HepG2 (cell line): Measurements from ENCODE around the gene OVOL3. TPM values are rescaled to one million over a fixed set of nuclear protein-coding genes. Genes with fewer than 3 reads are reported as not detected.

Experiments
- ADNP ChIP-seq: sonication (generic); formaldehyde crosslinking; IDR thresholded peaks from 2 replicates; pipeline ENCODE4 v1.4.0; 2020; ENCODE audit warnings: missing genetic modification reagents
- CREB1 ChIP-seq, 2 experiments: fragments of 450-650 bp in 1 of 2; IDR thresholded peaks; 2 replicates each; pipeline ENCODE4 v1.6.1; 2016 to 2017; ENCODE audit warnings: control low read depth in 1 of 2, mild to moderate bottlenecking in 1 of 2, missing compliant biosample characterization in 1 of 2, missing genetic modification characterization in 1 of 2
- GFI1 ChIP-seq: sonication (generic); formaldehyde crosslinking; IDR thresholded peaks from 2 replicates; pipeline ENCODE4 v1.5.0; 2020; ENCODE audit warnings: missing genetic modification reagents, mild to moderate bottlenecking, borderline replicate concordance
- MED1 ChIP-seq: sonication (generic); formaldehyde crosslinking; IDR thresholded peaks from 2 replicates; pipeline ENCODE4 v1.4.0; 2020; ENCODE audit warnings: missing genetic modification reagents
- MIER2 ChIP-seq: IDR thresholded peaks from 2 replicates; pipeline ENCODE4 v1.6.1; 2016; ENCODE audit warnings: missing biosample characterization, missing genetic modification reagents
- PHF8 ChIP-seq: sonication (generic); formaldehyde crosslinking; IDR thresholded peaks from 2 replicates; pipeline ENCODE4 v1.5.0; 2020; ENCODE audit warnings: missing genetic modification reagents
- ZNF232 ChIP-seq: sonication (generic); formaldehyde crosslinking; IDR thresholded peaks from 2 replicates; pipeline ENCODE4 v1.4.0; 2020; ENCODE audit warnings: missing genetic modification reagents, borderline replicate concordance
- ZNF446 ChIP-seq: sonication (generic); formaldehyde crosslinking; IDR thresholded peaks from 2 replicates; pipeline ENCODE4 v1.5.0; 2020; ENCODE audit warnings: mild to moderate bottlenecking, missing genetic modification reagents
- ZNF451 ChIP-seq: sonication (generic); formaldehyde crosslinking; IDR thresholded peaks from 2 replicates; pipeline ENCODE4 v1.5.0; 2020; ENCODE audit warnings: mild to moderate bottlenecking, missing genetic modification reagents
- ZNF792 ChIP-seq: IDR thresholded peaks from 2 replicates; pipeline ENCODE4 v1.6.1; 2016
- ZSCAN30 ChIP-seq: sonication (generic); formaldehyde crosslinking; IDR thresholded peaks from 2 replicates; pipeline ENCODE4 v1.5.0; 2020; ENCODE audit warnings: mild to moderate bottlenecking, missing genetic modification reagents
- polyA plus RNA-seq, 8 experiments: library from polyadenylated mRNA; depleted of rRNA in 3 of 8; stranded (reverse) in 7 of 8; unstranded in 1 of 8; fragments of >200 nt; fragmentation: Illumina TruSeq in 4 of 8; extraction: Trizol in 4 of 8; gene quantifications; 2 replicates each; pipeline versions ENCODE4 v1.2.1 to v1.2.3, GENCODE V29; 2011 to 2016; ENCODE audit warnings: low read depth in 4 of 8, missing spikeins in 1 of 8, mixed read lengths in 1 of 8; ENCODE audit not compliant: insufficient read depth in 1 of 8
- total RNA-seq, 5 experiments: library from RNA; depleted of rRNA; stranded (reverse); fragments of >200 nt; fragmentation: Illumina TruSeq; extraction: Trizol; gene quantifications; 2 replicates each; pipeline ENCODE4 v1.2.3, GENCODE V29; 2016; ENCODE audit warnings: low read depth in 1 of 5
- TF ChIP-seq, protein P1 (sequence below): sonication (generic); formaldehyde crosslinking; IDR thresholded peaks from 2 replicates; pipeline ENCODE4 v1.4.0; 2020; ENCODE audit warnings: missing genetic modification reagents
- TF ChIP-seq, protein P2 (sequence below): sonication (generic); formaldehyde crosslinking; IDR thresholded peaks from 2 replicates; pipeline ENCODE4 v1.5.1; 2020; ENCODE audit warnings: mild to moderate bottlenecking, missing genetic modification reagents, borderline replicate concordance
- TF ChIP-seq, protein P3 (sequence below): sonication (generic); formaldehyde crosslinking; conservative IDR thresholded peaks from 2 replicates; pipeline ENCODE4 v1.4.0; 2020; ENCODE audit warnings: missing genetic modification reagents
- TF ChIP-seq, protein P4 (sequence below): sonication (generic); formaldehyde crosslinking; conservative IDR thresholded peaks from 2 replicates; pipeline ENCODE4 v1.4.0; 2020; ENCODE audit warnings: missing genetic modification reagents

OVOL3 gene
- total and polyA plus RNA-seq, 2 of the 13 experiments (the other 11 are each of a cell fraction or from before 2014, with no cell fraction given) = not detected

DNA sequence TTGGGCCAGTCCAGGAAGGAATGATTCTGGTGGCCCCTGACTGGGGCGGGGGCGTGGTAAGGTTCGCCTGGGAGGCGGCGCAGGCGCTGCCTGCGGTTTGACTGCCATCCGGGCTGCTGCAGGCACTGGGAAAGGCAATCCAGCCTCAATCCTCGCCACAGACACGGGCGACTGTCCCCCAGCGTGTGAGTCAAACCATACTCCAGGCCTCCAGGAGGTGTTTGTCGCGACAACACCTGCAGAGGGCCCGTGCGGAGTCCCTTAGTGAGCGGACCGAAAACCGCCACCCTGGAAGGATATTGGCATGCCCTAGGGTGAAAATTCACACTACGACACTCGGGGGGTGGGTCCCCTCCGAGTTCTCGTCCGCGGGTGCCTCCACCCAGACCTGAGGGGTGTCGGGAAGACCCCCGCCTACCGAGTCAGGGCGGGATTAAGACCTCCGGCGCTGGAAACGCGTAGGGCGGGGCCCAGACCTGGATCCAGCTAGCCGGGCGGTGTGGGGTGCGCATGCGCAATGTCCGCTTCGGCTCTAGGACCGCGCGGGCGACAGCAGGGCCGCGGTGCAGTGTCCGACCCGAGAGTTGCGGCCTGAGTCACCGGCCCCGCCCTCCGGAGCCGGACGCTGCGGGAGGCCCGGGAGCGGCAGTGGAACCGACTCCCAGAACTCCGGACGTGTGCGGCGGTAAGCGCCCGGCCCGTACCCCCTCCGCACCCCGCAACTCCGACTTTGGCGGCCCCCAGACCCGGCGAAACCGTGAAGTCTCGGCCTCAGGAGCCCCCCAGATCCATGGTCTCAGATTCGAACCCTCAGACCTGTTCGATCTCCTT, 28.7 kb downstream of the OVOL3 start, which contains the start of gene CAPNS1 (continued):
- TF ChIP-seq, protein P1, sequence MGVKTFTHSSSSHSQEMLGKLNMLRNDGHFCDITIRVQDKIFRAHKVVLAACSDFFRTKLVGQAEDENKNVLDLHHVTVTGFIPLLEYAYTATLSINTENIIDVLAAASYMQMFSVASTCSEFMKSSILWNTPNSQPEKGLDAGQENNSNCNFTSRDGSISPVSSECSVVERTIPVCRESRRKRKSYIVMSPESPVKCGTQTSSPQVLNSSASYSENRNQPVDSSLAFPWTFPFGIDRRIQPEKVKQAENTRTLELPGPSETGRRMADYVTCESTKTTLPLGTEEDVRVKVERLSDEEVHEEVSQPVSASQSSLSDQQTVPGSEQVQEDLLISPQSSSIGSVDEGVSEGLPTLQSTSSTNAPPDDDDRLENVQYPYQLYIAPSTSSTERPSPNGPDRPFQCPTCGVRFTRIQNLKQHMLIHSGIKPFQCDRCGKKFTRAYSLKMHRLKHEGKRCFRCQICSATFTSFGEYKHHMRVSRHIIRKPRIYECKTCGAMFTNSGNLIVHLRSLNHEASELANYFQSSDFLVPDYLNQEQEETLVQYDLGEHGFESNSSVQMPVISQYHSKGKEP (CRISPR knock-in tag) = no peak
- TF ChIP-seq ZNF792 (CRISPR knock-in tag) (peak; percentile 72; the same call in 1 of the 2 replicates), MED1 (CRISPR knock-in tag) (peak; percentile 82), CREB1 (IDR thresholded peaks at IDR 0.05) (peak; percentile 58), CREB1 (CRISPR knock-in tag; IDR thresholded peaks at IDR 0.05) (0 out of 2 replicates have a peak, but pooled peaks have one; percentile 40), ZNF232 (peak; percentile 81; the same call in 1 of the 2 replicates), ZNF451 (CRISPR knock-in tag) (peak; percentile 99), MIER2 (CRISPR knock-in tag) (peak; percentile 49; the same call in 1 of the 2 replicates), GFI1 (CRISPR knock-in tag) (peak; percentile 45; the same call in 1 of the 2 replicates), ZNF446 (0 out of 2 replicates have a peak, but pooled peaks have one; percentile 41), ADNP (CRISPR knock-in tag) (no peak; the same call in 1 of the 2 replicates), ZSCAN30 (CRISPR knock-in tag) (0 out of 2 replicates have a peak, but pooled peaks have one; percentile 66), PHF8 (CRISPR knock-in tag) (peak; percentile 85)
- TF ChIP-seq, protein P2, sequence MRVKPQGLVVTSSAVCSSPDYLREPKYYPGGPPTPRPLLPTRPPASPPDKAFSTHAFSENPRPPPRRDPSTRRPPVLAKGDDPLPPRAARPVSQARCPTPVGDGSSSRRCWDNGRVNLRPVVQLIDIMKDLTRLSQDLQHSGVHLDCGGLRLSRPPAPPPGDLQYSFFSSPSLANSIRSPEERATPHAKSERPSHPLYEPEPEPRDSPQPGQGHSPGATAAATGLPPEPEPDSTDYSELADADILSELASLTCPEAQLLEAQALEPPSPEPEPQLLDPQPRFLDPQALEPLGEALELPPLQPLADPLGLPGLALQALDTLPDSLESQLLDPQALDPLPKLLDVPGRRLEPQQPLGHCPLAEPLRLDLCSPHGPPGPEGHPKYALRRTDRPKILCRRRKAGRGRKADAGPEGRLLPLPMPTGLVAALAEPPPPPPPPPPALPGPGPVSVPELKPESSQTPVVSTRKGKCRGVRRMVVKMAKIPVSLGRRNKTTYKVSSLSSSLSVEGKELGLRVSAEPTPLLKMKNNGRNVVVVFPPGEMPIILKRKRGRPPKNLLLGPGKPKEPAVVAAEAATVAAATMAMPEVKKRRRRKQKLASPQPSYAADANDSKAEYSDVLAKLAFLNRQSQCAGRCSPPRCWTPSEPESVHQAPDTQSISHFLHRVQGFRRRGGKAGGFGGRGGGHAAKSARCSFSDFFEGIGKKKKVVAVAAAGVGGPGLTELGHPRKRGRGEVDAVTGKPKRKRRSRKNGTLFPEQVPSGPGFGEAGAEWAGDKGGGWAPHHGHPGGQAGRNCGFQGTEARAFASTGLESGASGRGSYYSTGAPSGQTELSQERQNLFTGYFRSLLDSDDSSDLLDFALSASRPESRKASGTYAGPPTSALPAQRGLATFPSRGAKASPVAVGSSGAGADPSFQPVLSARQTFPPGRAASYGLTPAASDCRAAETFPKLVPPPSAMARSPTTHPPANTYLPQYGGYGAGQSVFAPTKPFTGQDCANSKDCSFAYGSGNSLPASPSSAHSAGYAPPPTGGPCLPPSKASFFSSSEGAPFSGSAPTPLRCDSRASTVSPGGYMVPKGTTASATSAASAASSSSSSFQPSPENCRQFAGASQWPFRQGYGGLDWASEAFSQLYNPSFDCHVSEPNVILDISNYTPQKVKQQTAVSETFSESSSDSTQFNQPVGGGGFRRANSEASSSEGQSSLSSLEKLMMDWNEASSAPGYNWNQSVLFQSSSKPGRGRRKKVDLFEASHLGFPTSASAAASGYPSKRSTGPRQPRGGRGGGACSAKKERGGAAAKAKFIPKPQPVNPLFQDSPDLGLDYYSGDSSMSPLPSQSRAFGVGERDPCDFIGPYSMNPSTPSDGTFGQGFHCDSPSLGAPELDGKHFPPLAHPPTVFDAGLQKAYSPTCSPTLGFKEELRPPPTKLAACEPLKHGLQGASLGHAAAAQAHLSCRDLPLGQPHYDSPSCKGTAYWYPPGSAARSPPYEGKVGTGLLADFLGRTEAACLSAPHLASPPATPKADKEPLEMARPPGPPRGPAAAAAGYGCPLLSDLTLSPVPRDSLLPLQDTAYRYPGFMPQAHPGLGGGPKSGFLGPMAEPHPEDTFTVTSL = 0 out of 2 replicates have a peak, but pooled peaks have one; percentile 5
- TF ChIP-seq, protein P3, sequence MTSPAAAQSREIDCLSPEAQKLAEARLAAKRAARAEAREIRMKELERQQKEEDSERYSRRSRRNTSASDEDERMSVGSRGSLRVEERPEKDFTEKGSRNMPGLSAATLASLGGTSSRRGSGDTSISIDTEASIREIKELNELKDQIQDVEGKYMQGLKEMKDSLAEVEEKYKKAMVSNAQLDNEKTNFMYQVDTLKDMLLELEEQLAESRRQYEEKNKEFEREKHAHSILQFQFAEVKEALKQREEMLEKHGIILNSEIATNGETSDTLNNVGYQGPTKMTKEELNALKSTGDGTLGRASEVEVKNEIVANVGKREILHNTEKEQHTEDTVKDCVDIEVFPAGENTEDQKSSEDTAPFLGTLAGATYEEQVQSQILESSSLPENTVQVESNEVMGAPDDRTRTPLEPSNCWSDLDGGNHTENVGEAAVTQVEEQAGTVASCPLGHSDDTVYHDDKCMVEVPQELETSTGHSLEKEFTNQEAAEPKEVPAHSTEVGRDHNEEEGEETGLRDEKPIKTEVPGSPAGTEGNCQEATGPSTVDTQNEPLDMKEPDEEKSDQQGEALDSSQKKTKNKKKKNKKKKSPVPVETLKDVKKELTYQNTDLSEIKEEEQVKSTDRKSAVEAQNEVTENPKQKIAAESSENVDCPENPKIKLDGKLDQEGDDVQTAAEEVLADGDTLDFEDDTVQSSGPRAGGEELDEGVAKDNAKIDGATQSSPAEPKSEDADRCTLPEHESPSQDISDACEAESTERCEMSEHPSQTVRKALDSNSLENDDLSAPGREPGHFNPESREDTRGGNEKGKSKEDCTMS (CRISPR knock-in tag) = no peak
- TF ChIP-seq, protein P4, sequence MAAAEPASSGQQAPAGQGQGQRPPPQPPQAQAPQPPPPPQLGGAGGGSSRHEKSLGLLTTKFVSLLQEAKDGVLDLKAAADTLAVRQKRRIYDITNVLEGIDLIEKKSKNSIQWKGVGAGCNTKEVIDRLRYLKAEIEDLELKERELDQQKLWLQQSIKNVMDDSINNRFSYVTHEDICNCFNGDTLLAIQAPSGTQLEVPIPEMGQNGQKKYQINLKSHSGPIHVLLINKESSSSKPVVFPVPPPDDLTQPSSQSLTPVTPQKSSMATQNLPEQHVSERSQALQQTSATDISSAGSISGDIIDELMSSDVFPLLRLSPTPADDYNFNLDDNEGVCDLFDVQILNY (CRISPR knock-in tag) = no peak
